CD14-positive monocyte (primary cell): ENCODE data around the gene R3HDM4. TPM values are rescaled to one million over a fixed set of nuclear protein-coding genes. Genes with fewer than 3 reads are reported as not detected.

ENCODE experiments used
- DNase-seq, 3 donors: peaks; one replicate each; pipeline ENCODE4 v3.0.0-alpha.2; 2011 to 2022
- H2AFZ ChIP-seq: 2 replicates; pipeline ENCODE4 v1.6.0; 2012; ENCODE audit warnings: mild to moderate bottlenecking, low read depth, low read length, inconsistent platforms; ENCODE audit not compliant: insufficient read depth, poor library complexity, severe bottlenecking
- H3K27ac ChIP-seq, 2 donors: 1 replicate in 1 of 2; 2 replicates in 1 of 2; pipeline ENCODE4 v1.5.1; 2012 to 2013; ENCODE audit warnings: low read length in 2 of 2, control low read depth in 1 of 2, inconsistent platforms in 1 of 2, low read depth in 1 of 2, mild to moderate bottlenecking in 1 of 2
- H3K27me3 ChIP-seq, 2 donors: one replicate each; pipeline versions ENCODE4 v1.6.0 to v1.6.1; 2011 to 2013; ENCODE audit warnings: low read length in 2 of 2; ENCODE audit not compliant: control insufficient read depth in 2 of 2, insufficient read depth in 2 of 2
- H3K36me3 ChIP-seq, 2 donors: replicated peaks in 1 of 2; 1 replicate in 1 of 2; 2 replicates in 1 of 2; pipeline versions ENCODE4 v1.5.1 to v1.6.1; 2012 to 2013; ENCODE audit warnings: low read length in 2 of 2, control low read depth in 1 of 2, inconsistent platforms in 1 of 2, mild to moderate bottlenecking in 1 of 2; ENCODE audit not compliant: insufficient read depth in 2 of 2, control insufficient read depth in 1 of 2
- H3K4me1 ChIP-seq, 2 donors: 1 replicate in 1 of 2; 2 replicates in 1 of 2; pipeline versions ENCODE4 v1.5.1 to v1.6.1; 2012 to 2013; ENCODE audit warnings: low read length in 2 of 2, control low read depth in 1 of 2, inconsistent platforms in 1 of 2, mild to moderate bottlenecking in 1 of 2, moderate library complexity in 1 of 2; ENCODE audit not compliant: insufficient read depth in 2 of 2, control insufficient read depth in 1 of 2
- H3K4me2 ChIP-seq: replicated peaks from 2 replicates; pipeline ENCODE3; 2012; ENCODE audit warnings: low read length, moderate library complexity, mild to moderate bottlenecking; ENCODE audit not compliant: poor library complexity, severe bottlenecking; ENCODE audit errors: extremely low read depth
- H3K4me3 ChIP-seq, 3 experiments: fragments of 200-600 bp in 1 of 3; sonication (generic) in 1 of 3; replicated peaks in 1 of 3; 1 replicate in 2 of 3; 2 replicates in 1 of 3; pipeline ENCODE4 v1.5.1; 2011 to 2013; ENCODE audit warnings: low read length in 3 of 3, mild to moderate bottlenecking in 3 of 3, control low read depth in 2 of 3, low read depth in 2 of 3, inconsistent platforms in 1 of 3, moderate library complexity in 1 of 3
- H3K79me2 ChIP-seq: 2 replicates; pipeline ENCODE4 v1.6.0; 2012; ENCODE audit warnings: mild to moderate bottlenecking, control low read depth, inconsistent platforms, low read length, moderate library complexity; ENCODE audit not compliant: insufficient read depth
- H3K9ac ChIP-seq: 2 replicates; pipeline ENCODE4 v1.6.0; 2017; ENCODE audit warnings: low read length, mild to moderate bottlenecking; ENCODE audit not compliant: insufficient read depth, poor library complexity, severe bottlenecking
- H3K9me3 ChIP-seq, 2 donors: replicated peaks in 1 of 2; 1 replicate in 1 of 2; 2 replicates in 1 of 2; pipeline versions ENCODE4 v1.5.1 to v1.6.1; 2012 to 2013; ENCODE audit warnings: low read length in 2 of 2, control low read depth in 1 of 2; ENCODE audit not compliant: control insufficient read depth in 1 of 2, insufficient read depth in 1 of 2
- H4K20me1 ChIP-seq: 2 replicates; pipeline ENCODE4 v1.6.0; 2012; ENCODE audit warnings: mild to moderate bottlenecking, low read length, control low read depth, moderate library complexity; ENCODE audit not compliant: insufficient read depth
- H3K27ac Mint-ChIP-seq, 7 donors: one replicate each; pipeline ENCODE4 v1.8.0; 2020; ENCODE audit warnings: mild to moderate bottlenecking in 7 of 7, mixed read lengths in 7 of 7, moderate library complexity in 6 of 7, inconsistent platforms in 2 of 7
- H3K27me3 Mint-ChIP-seq, 3 donors: one replicate each; pipeline ENCODE4 v1.8.0; 2021 to 2022; ENCODE audit warnings: low read depth in 3 of 3, mild to moderate bottlenecking in 3 of 3, mixed read lengths in 3 of 3, moderate library complexity in 3 of 3, inconsistent platforms in 1 of 3
- H3K36me3 Mint-ChIP-seq, 2 donors: one replicate each; pipeline ENCODE4 v1.8.0; 2020; ENCODE audit warnings: mixed read lengths in 2 of 2, inconsistent platforms in 1 of 2, mild to moderate bottlenecking in 1 of 2
- H3K4me1 Mint-ChIP-seq: one replicate; pipeline ENCODE4 v1.8.0; 2020; ENCODE audit warnings: mild to moderate bottlenecking, mixed read lengths
- H3K4me3 Mint-ChIP-seq, 2 donors: one replicate each; pipeline ENCODE4 v1.8.0; 2020; ENCODE audit warnings: mild to moderate bottlenecking in 2 of 2, mixed read lengths in 2 of 2, moderate library complexity in 1 of 2
- H3K9me3 Mint-ChIP-seq, 7 donors: one replicate each; pipeline ENCODE4 v1.8.0; 2020 to 2022; ENCODE audit warnings: mixed read lengths in 7 of 7, mild to moderate bottlenecking in 6 of 7, moderate library complexity in 6 of 7, inconsistent platforms in 2 of 7
- CTCF ChIP-seq: fragments of 200-600 bp; IDR thresholded peaks from one replicate; pipeline ENCODE4 v1.8.0; 2022; ENCODE audit warnings: antibody characterized with exemption, mild to moderate bottlenecking
- WGBS: methylation state at CpG from one replicate; pipeline ENCODE4 v1.1.5; 2013; ENCODE audit warnings: missing lambda C conversion rate; ENCODE audit not compliant: insufficient coverage; 5-methylcytosine and 5-hydroxymethylcytosine counted together
- intact Hi-C, 2 donors: fragments of 100-400 bp; cut with micrococcal nuclease; formaldehyde crosslinking; loops; one replicate each; pipeline versions ENCODE4 v1.15.0 to v1.15.1; 2023
- polyA plus RNA-seq, 3 donors: library from polyadenylated mRNA; depleted of rRNA in 1 of 3; unstranded in 2 of 3; stranded (reverse) in 1 of 3; fragments of 300-500 nt in 2 of 3; fragments of >200 nt in 1 of 3; fragmentation: Illumina TruSeq in 2 of 3; gene quantifications; 1 replicate in 2 of 3; 2 replicates in 1 of 3; pipeline ENCODE4 v1.2.3, GENCODE V29; 2012 to 2021

The R3HDM4 gene
- polyA plus RNA-seq, 3 donors, result 70.8 to 99.9 (median 78.7) TPM

GRCh38 chr19:855566-856120 lies 57.4 kb downstream of the R3HDM4 start:
- peaks cover 0 to 2% of the 10 kb centered on the region in 2 donors for H3K27me3 ChIP-seq

GRCh38 chr19:855142-855541 lies 57.9 kb downstream of the R3HDM4 start:
- DNase-seq, result no peak
- Mint-ChIP-seq H3K27me3 (peaks cover 4 to 9% (median 6%) of the 10 kb centered on the region in 3 donors), H3K36me3 (no peaks in the 10 kb centered on the region), H3K4me3 (no peak overlapping the region), H3K27ac (no peak overlapping the region), H3K9me3 (no peaks in the 10 kb centered on the region), H3K4me1 (peaks cover 39% of the 10 kb centered on the region)
- H3K27me3 ChIP-seq, result peaks cover 0 to 3% of the 10 kb centered on the region in 2 donors
- 86% methylated on average over 5 of the region's 12 CpGs for WGBS
- H4K20me1 ChIP-seq, result no peaks in the 10 kb centered on the region
- intact Hi-C loops, result loop anchor here in 1 of 2 donors (2.0 kb wide), 1 partner anchor 64 kb away; no protein-coding TSS in a partner anchor
- no peak overlapping the region for H3K4me3 ChIP-seq
- no peaks in the 10 kb centered on the region for H3K9me3 ChIP-seq
- no peak overlapping the region for H3K9ac ChIP-seq
- no peaks in the 10 kb centered on the region for H3K36me3 ChIP-seq
- H3K79me2 ChIP-seq, result peaks cover 27% of the 10 kb centered on the region
- no peak overlapping the region for H3K4me2 ChIP-seq
- peaks cover 51 to 64% of the 10 kb centered on the region in 2 donors for H3K4me1 ChIP-seq
- TF ChIP-seq CTCF, result no peak
- no peak overlapping the region for H3K27ac ChIP-seq
- no peak overlapping the region for H2AFZ ChIP-seq

More at GRCh38 chr19:855566-856120, 57.4 kb downstream of the R3HDM4 start:
- no peak for DNase-seq
- peaks cover 4 to 9% (median 6%) of the 10 kb centered on the region in 3 donors for H3K27me3 Mint-ChIP-seq
- H3K4me3 ChIP-seq, result no peak overlapping the region
- no peak overlapping the region for H3K27ac Mint-ChIP-seq
- 76% methylated on average over 36 of the region's 40 CpGs for WGBS
- peaks cover 29% of the 10 kb centered on the region for H3K79me2 ChIP-seq
- H3K36me3 ChIP-seq, result no peaks in the 10 kb centered on the region
- no peak overlapping the region for H3K4me3 Mint-ChIP-seq
- no peaks in the 10 kb centered on the region for H3K9me3 ChIP-seq
- H3K9me3 Mint-ChIP-seq, result no peaks in the 10 kb centered on the region
- H3K4me1 ChIP-seq, result peaks cover 47 to 64% of the 10 kb centered on the region in 2 donors
- H3K4me1 Mint-ChIP-seq, result peaks cover 34% of the 10 kb centered on the region
- no peak for TF ChIP-seq CTCF
- intact Hi-C loops, result loop anchor here in 1 of 2 donors (2.0 kb wide), 1 partner anchor 63 kb away; no protein-coding TSS in a partner anchor
- H3K36me3 Mint-ChIP-seq, result no peaks in the 10 kb centered on the region
- H3K27ac ChIP-seq, result no peak overlapping the region
- H3K4me2 ChIP-seq, result no peak overlapping the region
- H3K9ac ChIP-seq, result no peak overlapping the region
- no peak overlapping the region for H2AFZ ChIP-seq
- peaks cover under 1% of the 10 kb centered on the region for H4K20me1 ChIP-seq
